Liver (tissue), 9 donors: ENCODE results near the gene RPL7L1. TPM values are rescaled to one million over a fixed set of nuclear protein-coding genes. Genes with fewer than 3 reads are reported as not detected.
"Not testable (repeated sequence)": the region's sequence is repeated elsewhere in the genome, so short reads cannot be mapped to it uniquely, and the experiment has no call there.

ENCODE experiments used
- DNase-seq: peaks from one replicate; pipeline ENCODE4 v3.0.0-alpha.2; 2017; ENCODE audit warnings: low spot score
- H3K27ac ChIP-seq, 2 donors: one replicate each; pipeline ENCODE4 v1.7.0; 2013; ENCODE audit warnings: inconsistent platforms in 2 of 2, low read length in 2 of 2, control low read depth in 1 of 2, low read depth in 1 of 2, mild to moderate bottlenecking in 1 of 2
- H3K27me3 ChIP-seq, 4 donors: one replicate each; pipeline versions ENCODE4 v1.6.1 to v1.7.0; 2013; ENCODE audit warnings: low read length in 3 of 4, inconsistent platforms in 1 of 4, mild to moderate bottlenecking in 1 of 4, moderate library complexity in 1 of 4; ENCODE audit not compliant: control insufficient read depth in 4 of 4, insufficient read depth in 4 of 4
- H3K36me3 ChIP-seq, 4 donors: one replicate each; pipeline versions ENCODE4 v1.6.1 to v1.7.0; 2013; ENCODE audit warnings: low read length in 3 of 4, mild to moderate bottlenecking in 3 of 4, low read depth in 1 of 4, moderate library complexity in 1 of 4; ENCODE audit not compliant: control insufficient read depth in 4 of 4, insufficient read depth in 3 of 4
- H3K4me1 ChIP-seq, 4 donors: one replicate each; pipeline versions ENCODE4 v1.6.1 to v1.7.0; 2013; ENCODE audit warnings: low read length in 3 of 4, mild to moderate bottlenecking in 3 of 4, moderate library complexity in 1 of 4; ENCODE audit not compliant: control insufficient read depth in 4 of 4, insufficient read depth in 4 of 4
- H3K4me3 ChIP-seq, 3 donors: one replicate each; pipeline versions ENCODE4 v1.6.1 to v1.7.0; 2013; ENCODE audit warnings: low read length in 3 of 3, control low read depth in 1 of 3, low read depth in 1 of 3, mild to moderate bottlenecking in 1 of 3
- H3K9ac ChIP-seq, 2 donors: one replicate each; pipeline ENCODE4 v1.7.0; 2013; ENCODE audit warnings: low read length in 2 of 2, mild to moderate bottlenecking in 2 of 2, moderate library complexity in 2 of 2, control low read depth in 1 of 2, low read depth in 1 of 2
- H3K9me3 ChIP-seq, 4 donors: one replicate each; pipeline versions ENCODE4 v1.6.1 to v1.7.0; 2013; ENCODE audit warnings: low read length in 3 of 4; ENCODE audit not compliant: control insufficient read depth in 4 of 4
- ATF3 ChIP-seq: IDR thresholded peaks from 2 replicates; pipeline ENCODE4 v1.6.1; 2016; ENCODE audit warnings: antibody characterized with exemption
- CTCF ChIP-seq: fragments of 150-350 bp; IDR thresholded peaks from 2 replicates; pipeline ENCODE4 v1.5.1; 2017; ENCODE audit warnings: improper control_type of control experiment, low read depth, low read length; ENCODE audit not compliant: missing input control
- FOXA1 ChIP-seq: IDR thresholded peaks from 2 replicates; pipeline ENCODE4 v1.6.1; 2016; ENCODE audit warnings: antibody characterized with exemption
- GABPA ChIP-seq, 2 donors: IDR thresholded peaks in 1 of 2; conservative IDR thresholded peaks in 1 of 2; 2 replicates each; pipeline ENCODE4 v1.6.1; 2016; ENCODE audit warnings: antibody characterized with exemption in 2 of 2, mild to moderate bottlenecking in 1 of 2, moderate library complexity in 1 of 2
- HNF4A ChIP-seq, 2 donors: conservative IDR thresholded peaks; 2 replicates each; pipeline ENCODE4 v1.6.1; 2016; ENCODE audit warnings: antibody characterized with exemption in 2 of 2, mild to moderate bottlenecking in 2 of 2
- HNF4G ChIP-seq: IDR thresholded peaks from 2 replicates; pipeline ENCODE4 v1.6.1; 2016; ENCODE audit warnings: antibody characterized with exemption
- JUND ChIP-seq, 2 donors: IDR thresholded peaks; 2 replicates each; pipeline ENCODE4 v1.6.1; 2016; ENCODE audit warnings: antibody characterized with exemption in 2 of 2
- MAX ChIP-seq: IDR thresholded peaks from 2 replicates; pipeline ENCODE4 v1.6.1; 2016; ENCODE audit warnings: antibody characterized with exemption
- NR2F2 ChIP-seq: IDR thresholded peaks from 2 replicates; pipeline ENCODE4 v1.6.1; 2016; ENCODE audit warnings: antibody characterized with exemption
- RAD21 ChIP-seq, 2 donors: IDR thresholded peaks; 2 replicates each; pipeline ENCODE4 v1.6.1; 2016; ENCODE audit warnings: antibody characterized with exemption in 2 of 2, mild to moderate bottlenecking in 2 of 2
- REST ChIP-seq: IDR thresholded peaks from 2 replicates; pipeline ENCODE4 v1.6.1; 2016; ENCODE audit warnings: antibody characterized with exemption, mild to moderate bottlenecking
- SP1 ChIP-seq: IDR thresholded peaks from 2 replicates; pipeline ENCODE4 v1.6.1; 2018; ENCODE audit warnings: antibody characterized with exemption, mild to moderate bottlenecking
- TAF1 ChIP-seq: conservative IDR thresholded peaks from 2 replicates; pipeline ENCODE4 v1.6.1; 2016; ENCODE audit warnings: antibody characterized with exemption, mild to moderate bottlenecking
- ZBTB33 ChIP-seq: IDR thresholded peaks from 2 replicates; pipeline ENCODE4 v1.6.1; 2016; ENCODE audit warnings: antibody characterized with exemption
- WGBS: extraction: QIAGEN DNeasy Blood & Tissue Kit; methylation state at CpG from one replicate; pipeline ENCODE4 v1.1.7; 2013; 5-methylcytosine and 5-hydroxymethylcytosine counted together
- polyA plus RNA-seq, 2 donors: library from polyadenylated mRNA; stranded (reverse) in 1 of 2; unstranded in 1 of 2; fragments of 200-250 nt in 1 of 2; fragments of >200 nt in 1 of 2; fragmentation: Nextera tagmentation in 1 of 2; extraction: Ambion mirVana in 1 of 2; gene quantifications; one replicate each; pipeline versions ENCODE4 v1.2.1 to v1.2.3, GENCODE V29; 2013 to 2015
- total RNA-seq, 2 donors: library from RNA; depleted of rRNA; stranded (reverse); fragments of >200 nt; gene quantifications; one replicate each; pipeline ENCODE4 v1.2.3, GENCODE V29; 2014
- donor health status: healthy.
- donor health status: healthy.
- donor health status: healthy.
- donor health status: healthy.
- donor health status: healthy.

Gene RPL7L1
- total and polyA plus RNA-seq, 4 donors: 39.6 to 63.8 (median 47.9) TPM

- Histone ChIP-seq H3K9ac (peak overlapping the region; percentile 91 to 99), H3K36me3 (peaks cover 10 to 26% (median 22%) of the 10 kb centered on the region in 4 donors), H3K27ac (peak overlapping the region; percentile 92 to 95), H3K4me3 (peak overlapping the region; percentile 64 to 99 (median 94)), H3K4me1 (peaks cover 4 to 19% (median 13%) of the 10 kb centered on the region in 4 donors)
- WGBS: 17% methylated on average over 25 of the region's 25 CpGs
- DNase-seq, H3K9me3 ChIP-seq, H3K27me3 ChIP-seq: not testable (repeated sequence)
Measured at GRCh38 chr6:42880240-42880817, 913 bp downstream of the RPL7L1 start.

- not testable (repeated sequence) for H3K27ac ChIP-seq, DNase-seq, H3K27me3 ChIP-seq, H3K9me3 ChIP-seq
- peaks cover 12 to 31% (median 27%) of the 10 kb centered on the region in 4 donors for H3K36me3 ChIP-seq
- 88% methylated on average over 12 of the region's 12 CpGs for WGBS
- peak overlapping the region in 2 of 3 donors; percentile 64 to 94 for H3K4me3 ChIP-seq
- peak overlapping the region in 1 of 2 donors; percentile 91 for H3K9ac ChIP-seq
- peaks cover 4 to 19% (median 13%) of the 10 kb centered on the region in 4 donors for H3K4me1 ChIP-seq
Measured at GRCh38 chr6:42880871-42881270, 1.5 kb downstream of the RPL7L1 start.

GRCh38 chr6:42885702-42886101 is 6.3 kb downstream of the RPL7L1 start:
- no peak for DNase-seq
- WGBS: 82% methylated on average over 4 of the region's 4 CpGs
- no peak for TF ChIP-seq TAF1
- TF ChIP-seq MAX: no peak
- TF ChIP-seq ZBTB33: no peak
- no peak for TF ChIP-seq JUND (IDR thresholded peaks at IDR 0.05)
- no peak for TF ChIP-seq FOXA1
- TF ChIP-seq ATF3: no peak
- no peak for TF ChIP-seq HNF4G
- no peak for TF ChIP-seq HNF4A (conservative IDR thresholded peaks at IDR 0.05)
- no peak for TF ChIP-seq GABPA (IDR thresholded peaks at IDR 0.05 in 1 of 2, conservative IDR thresholded peaks at IDR 0.05 in 1 of 2)
- TF ChIP-seq RAD21 (IDR thresholded peaks at IDR 0.05): no peak
- TF ChIP-seq SP1: no peak
- no peak for TF ChIP-seq NR2F2
- no peak for TF ChIP-seq REST
- TF ChIP-seq CTCF: no peak
- no peaks in the 10 kb centered on the region for H3K27me3 ChIP-seq
- no peak overlapping the region for H3K4me3 ChIP-seq
- no peak overlapping the region for H3K9ac ChIP-seq
- H3K9me3 ChIP-seq: no peaks in the 10 kb centered on the region
- H3K4me1 ChIP-seq: peaks cover 4 to 13% (median 8%) of the 10 kb centered on the region in 4 donors
- peaks cover 12 to 38% (median 32%) of the 10 kb centered on the region in 4 donors for H3K36me3 ChIP-seq
- H3K27ac ChIP-seq: no peak overlapping the region

- not testable (repeated sequence) for H3K4me3 ChIP-seq, H3K27ac ChIP-seq, DNase-seq, H3K9ac ChIP-seq, H3K9me3 ChIP-seq, H3K27me3 ChIP-seq
- 95% methylated on average over 4 of the region's 4 CpGs for WGBS
- Histone ChIP-seq H3K4me1 (peaks cover 3 to 15% (median 10%) of the 10 kb centered on the region in 4 donors), H3K36me3 (peaks cover 7 to 33% (median 29%) of the 10 kb centered on the region in 4 donors)
Measured at GRCh38 chr6:42888201-42888600, 8.8 kb downstream of the RPL7L1 start.
